Sciatic nerve (tissue), 2 donors: ENCODE measurements around the gene NDEL1. TPM values are rescaled to one million over a fixed set of nuclear protein-coding genes. Genes with fewer than 3 reads are reported as not detected.

Source experiments
- ATAC-seq: fragments of 200-7000 bp; cut with Tn5 transposase; one replicate; pipeline ENCODE4 v1.9.1; 2020; ENCODE audit warnings: mild to moderate bottlenecking, moderate library complexity
- DNase-seq: peaks from one replicate; pipeline ENCODE4 v3.0.0-alpha.2; 2020; ENCODE audit warnings: low spot score
- intact Hi-C: fragments of 100-400 bp; cut with DNase I; formaldehyde crosslinking; loops from one replicate; pipeline ENCODE4 v1.14.2; 2022
- total RNA-seq: library from RNA; stranded (reverse); fragmentation: NEBNext Ultra II Directional; extraction: Animal tissue kit (Norgen Biotek cat#: 25700); gene quantifications from one replicate; pipeline ENCODE4 v1.2.1, GENCODE V29; 2021
- donor health status: DM: no; HTN: no; CAD: no.
- donor health status: DM: no; HTN: no; CAD: no.

Gene NDEL1
- total RNA-seq, 1 donor from 2014 or later = 86.7 TPM

- ATAC-seq (no peak), DNase-seq (no peak)
- intact Hi-C loops = no loop called here
Observed at GRCh38 chr17:8472663-8473062, 37.0 kb downstream of the NDEL1 start.

GRCh38 chr17:8473451-8474192, 37.9 kb downstream of the NDEL1 start:
- ATAC-seq = no peak
- intact Hi-C loops = no loop called here
- no peak for DNase-seq

GRCh38 chr17:8474826-8475225, 39.1 kb downstream of the NDEL1 start:
- no peak for ATAC-seq
- intact Hi-C loops = no loop called here
- DNase-seq = no peak

GRCh38 chr17:8475227-8475626, 39.5 kb downstream of the NDEL1 start:
- intact Hi-C loops = no loop called here
- no peak for ATAC-seq
- DNase-seq = no peak

GRCh38 chr17:8475781-8476180, 40.1 kb downstream of the NDEL1 start:
- DNase-seq = no peak
- no peak for ATAC-seq
- intact Hi-C loops = no loop called here

- DNase-seq (no peak), ATAC-seq (no peak)
- intact Hi-C loops = no loop called here
Observed at GRCh38 chr17:8476741-8477140, 41.1 kb downstream of the NDEL1 start.

GRCh38 chr17:8477171-8477570, 41.5 kb downstream of the NDEL1 start:
- no peak for DNase-seq
- ATAC-seq = no peak
- intact Hi-C loops = no loop called here

- no peak for DNase-seq
- ATAC-seq = no peak
- intact Hi-C loops = no loop called here
Observed at GRCh38 chr17:8477715-8478441, 42.2 kb downstream of the NDEL1 start.

GRCh38 chr17:8479431-8479947, 43.8 kb downstream of the NDEL1 start:
- intact Hi-C loops = no loop called here
- ATAC-seq (peak; percentile 88), DNase-seq (peak; percentile 77)

- DNase-seq = no peak
- no peak for ATAC-seq
- intact Hi-C loops = no loop called here
Observed at GRCh38 chr17:8480011-8480976, 44.6 kb downstream of the NDEL1 start.

- intact Hi-C loops = no loop called here
- ATAC-seq = no peak
Observed at GRCh38 chr17:8481089-8481488, 45.4 kb downstream of the NDEL1 start.

GRCh38 chr17:8481703-8482102, 46.0 kb downstream of the NDEL1 start:
- ATAC-seq = no peak
- no peak for DNase-seq
- intact Hi-C loops = no loop called here

More at GRCh38 chr17:8481089-8481488, 45.4 kb downstream of the NDEL1 start:
- DNase-seq = no peak

GRCh38 chr17:8482546-8482945, 46.9 kb downstream of the NDEL1 start:
- intact Hi-C loops = no loop called here
- ATAC-seq = no peak
- no peak for DNase-seq

GRCh38 chr17:8484465-8484864, 48.8 kb downstream of the NDEL1 start:
- intact Hi-C loops = no loop called here
- ATAC-seq (no peak), DNase-seq (no peak)

GRCh38 chr17:8485491-8485890, 49.8 kb downstream of the NDEL1 start:
- DNase-seq (no peak), ATAC-seq (no peak)
- intact Hi-C loops = no loop called here

- intact Hi-C loops = no loop called here
- ATAC-seq (no peak), DNase-seq (no peak)
Observed at GRCh38 chr17:8487130-8487645, 51.5 kb downstream of the NDEL1 start.

- ATAC-seq (no peak), DNase-seq (no peak)
- intact Hi-C loops = no loop called here
Observed at GRCh38 chr17:8487743-8488142, 52.1 kb downstream of the NDEL1 start.

- DNase-seq = no peak
- intact Hi-C loops = no loop called here
- peak; percentile 37 for ATAC-seq
Observed at GRCh38 chr17:8488491-8488890, 52.8 kb downstream of the NDEL1 start.

GRCh38 chr17:8488901-8489300, 53.2 kb downstream of the NDEL1 start:
- DNase-seq = no peak
- intact Hi-C loops = no loop called here
- ATAC-seq = peak; percentile 96
